OCI-LY1 (cell line): ENCODE results near the gene RPS6KL1.

Experiments
- H2AFZ ChIP-seq: fragments of 200-600 bp; sonication (generic), shearing (Covaris generic); 2 replicates; pipeline ENCODE4 v1.6.0; 2014; ENCODE audit warnings: antibody characterized with exemption, mild to moderate bottlenecking, low read length
- H3F3A ChIP-seq: fragments of 200-600 bp; sonication (generic), shearing (Covaris generic); 2 replicates; pipeline ENCODE4 v1.6.0; 2014; ENCODE audit warnings: mild to moderate bottlenecking, antibody characterized with exemption, low read length, moderate library complexity; ENCODE audit not compliant: insufficient read depth
- H3K27ac ChIP-seq: fragments of 200-600 bp; sonication (generic); 2 replicates; pipeline ENCODE4 v1.5.1; 2014; ENCODE audit warnings: low read length, mixed run types, mild to moderate bottlenecking, low read depth; ENCODE audit not compliant: poor library complexity, severe bottlenecking
- H3K27me3 ChIP-seq: fragments of 200-600 bp; sonication (generic); 2 replicates; pipeline ENCODE4 v1.6.0; 2014; ENCODE audit warnings: antibody characterized with exemption, mild to moderate bottlenecking, low read length, moderate library complexity; ENCODE audit not compliant: insufficient read depth
- H3K36me3 ChIP-seq: fragments of 200-600 bp; sonication (generic); 2 replicates; pipeline ENCODE4 v1.6.1; 2014; ENCODE audit warnings: mild to moderate bottlenecking, antibody characterized with exemption, low read length, moderate library complexity, mixed read lengths; ENCODE audit not compliant: insufficient read depth
- H3K4me1 ChIP-seq: fragments of 200-600 bp; sonication (generic); 2 replicates; pipeline ENCODE4 v1.5.1; 2014; ENCODE audit warnings: mild to moderate bottlenecking, low read length, moderate library complexity; ENCODE audit not compliant: insufficient read depth, severe bottlenecking
- H3K4me2 ChIP-seq: fragments of 200-600 bp; sonication (generic), shearing (Covaris generic); 2 replicates; pipeline ENCODE4 v1.6.1; 2014; ENCODE audit warnings: low read length
- H3K4me3 ChIP-seq: fragments of 200-600 bp; sonication (generic); 2 replicates; pipeline ENCODE4 v1.5.1; 2014; ENCODE audit warnings: low read length, low read depth, mild to moderate bottlenecking, mixed read lengths; ENCODE audit not compliant: poor library complexity, severe bottlenecking
- H3K79me2 ChIP-seq: fragments of 200-600 bp; shearing (Covaris generic); 2 replicates; pipeline ENCODE4 v1.6.1; 2016; ENCODE audit warnings: mixed run types, low read length, mixed read lengths; ENCODE audit not compliant: insufficient read depth
- H3K9ac ChIP-seq: fragments of 200-600 bp; sonication (generic), shearing (Covaris generic); 2 replicates; pipeline ENCODE4 v1.6.1; 2014; ENCODE audit warnings: mild to moderate bottlenecking, low read length, mixed read lengths
- H3K9me2 ChIP-seq: fragments of 200-600 bp; sonication (generic), shearing (Covaris generic); 2 replicates; pipeline ENCODE4 v1.6.1; 2014; ENCODE audit warnings: low read depth, mild to moderate bottlenecking, low read length, mixed read lengths
- H3K9me3 ChIP-seq: fragments of 200-600 bp; shearing (Covaris generic); 2 replicates; pipeline ENCODE4 v1.6.1; 2014; ENCODE audit warnings: low read length, mixed read lengths
- H4K20me1 ChIP-seq: fragments of 200-600 bp; sonication (generic), shearing (Covaris generic); 2 replicates; pipeline ENCODE4 v1.6.0; 2016; ENCODE audit warnings: mild to moderate bottlenecking, low read length; ENCODE audit not compliant: insufficient read depth
- CTCF ChIP-seq: fragments of 200-600 bp; sonication (generic), shearing (Covaris generic); IDR thresholded peaks from 2 replicates; pipeline ENCODE4 v1.5.1; 2017; ENCODE audit warnings: mild to moderate bottlenecking, antibody characterized with exemption, low read length, moderate library complexity, mixed read lengths
- EZH2 ChIP-seq: fragments of 200-600 bp; sonication (generic), shearing (Covaris generic); IDR thresholded peaks from 2 replicates; pipeline ENCODE4 v1.8.0; 2017; ENCODE audit warnings: borderline replicate concordance, mixed run types, mild to moderate bottlenecking, antibody characterized with exemption, low read length, moderate library complexity, mixed read lengths

RPS6KL1 gene

GRCh38 chr14:74913393-74913910 lies 9.6 kb downstream of the RPS6KL1 start:
- no peaks in the 10 kb centered on the region for H3K4me1 ChIP-seq
- no peaks in the 10 kb centered on the region for H3K9me3 ChIP-seq
- H3K27ac ChIP-seq = no peak overlapping the region
- H3K4me3 ChIP-seq = no peak overlapping the region
- no peak overlapping the region for H3K4me2 ChIP-seq
- H4K20me1 ChIP-seq = no peaks in the 10 kb centered on the region
- H3K9ac ChIP-seq = no peak overlapping the region
- H3K36me3 ChIP-seq = no peaks in the 10 kb centered on the region
- no peak overlapping the region for H2AFZ ChIP-seq
- no peaks in the 10 kb centered on the region for H3F3A ChIP-seq
- no peaks in the 10 kb centered on the region for H3K79me2 ChIP-seq
- H3K9me2 ChIP-seq = no peaks in the 10 kb centered on the region
- H3K27me3 ChIP-seq = no peaks in the 10 kb centered on the region; the same call in 1 of the 2 replicates
- TF ChIP-seq CTCF (no peak), EZH2 (no peak)

- H3K4me3 ChIP-seq = no peak overlapping the region
- TF ChIP-seq CTCF (no peak), EZH2 (no peak)
- no peaks in the 10 kb centered on the region for H3K79me2 ChIP-seq
- H3K27ac ChIP-seq = no peak overlapping the region
- H3K4me2 ChIP-seq = no peak overlapping the region
- no peaks in the 10 kb centered on the region for H3K36me3 ChIP-seq
- H2AFZ ChIP-seq = no peak overlapping the region
- H3F3A ChIP-seq = no peaks in the 10 kb centered on the region
- H3K27me3 ChIP-seq = no peaks in the 10 kb centered on the region; the same call in 1 of the 2 replicates
- no peak overlapping the region for H3K9ac ChIP-seq
- H3K9me2 ChIP-seq = no peaks in the 10 kb centered on the region
- no peaks in the 10 kb centered on the region for H3K9me3 ChIP-seq
- no peaks in the 10 kb centered on the region for H3K4me1 ChIP-seq
- no peaks in the 10 kb centered on the region for H4K20me1 ChIP-seq
These were observed 10.3 kb downstream of the RPS6KL1 start for GRCh38 chr14:74912801-74913200.

- no peaks in the 10 kb centered on the region for H3K79me2 ChIP-seq
- H3F3A ChIP-seq = no peaks in the 10 kb centered on the region
- no peak overlapping the region for H3K4me3 ChIP-seq
- no peaks in the 10 kb centered on the region for H3K9me3 ChIP-seq
- no peaks in the 10 kb centered on the region for H4K20me1 ChIP-seq
- no peak overlapping the region for H3K27ac ChIP-seq
- H3K9me2 ChIP-seq = no peaks in the 10 kb centered on the region
- no peaks in the 10 kb centered on the region; the same call in 1 of the 2 replicates for H3K27me3 ChIP-seq
- TF ChIP-seq CTCF (no peak), EZH2 (no peak)
- no peaks in the 10 kb centered on the region for H3K4me1 ChIP-seq
- no peak overlapping the region for H3K4me2 ChIP-seq
- no peaks in the 10 kb centered on the region for H3K36me3 ChIP-seq
- H2AFZ ChIP-seq = no peak overlapping the region
- no peak overlapping the region for H3K9ac ChIP-seq
These were observed 10.9 kb downstream of the RPS6KL1 start for GRCh38 chr14:74912111-74912510.
